ENCODE measurements around the gene PHF10. TPM values are rescaled to one million over a fixed set of nuclear protein-coding genes. Genes with fewer than 3 reads are reported as not detected.
"Not testable (repeated sequence)": the region's sequence is repeated elsewhere in the genome, so short reads cannot be mapped to it uniquely, and the experiment has no call there.

PHF10 gene
- total RNA-seq = 10 to 100 TPM; 46.5 to 56.5 (median 53.6) TPM
- total RNA-seq (2013) = 60.8 TPM

- Histone ChIP-seq H3K27ac (ENCODE audit: low read length) (peak within 1 kb of the TSS; percentile 67), H3K9me3 (ENCODE audit: control insufficient read depth, insufficient read depth, low read length) (no peaks in the 10 kb centered on the region), H3K4me1 (ENCODE audit: control insufficient read depth, insufficient read depth, low read length) (peaks cover 16% of the 10 kb centered on the region), H3K27me3 (ENCODE audit: control insufficient read depth, insufficient read depth, low read length) (no peaks in the 10 kb centered on the region), H3K36me3 (ENCODE audit: control insufficient read depth, insufficient read depth, low read length) (no peaks in the 10 kb centered on the region), H3K4me3 (ENCODE audit: low read length) (peak within 1 kb of the TSS; percentile 74)
- peak; percentile 60 to 75 (median 64) for ATAC-seq
- WGBS (ENCODE audit: insufficient coverage) = under 1% methylated on average over 74 of the region's 89 CpGs
- Mint-ChIP-seq H3K36me3 (no peaks in the 10 kb centered on the region), H3K9me3 (no peaks in the 10 kb centered on the region), H3K4me1 (peaks cover 12 to 16% of the 10 kb centered on the region in 2 donors), H3K4me3 (peak within 1 kb of the TSS; percentile 93), H3K27ac (peak within 1 kb of the TSS; percentile 86 to 93), H3K27me3 (ENCODE audit: low read depth in 2 of 2) (no peaks in the 10 kb centered on the region)
- no peak for TF ChIP-seq CTCF (IDR thresholded peaks at IDR 0.05)
- intact Hi-C loops (cut with micrococcal nuclease) = loop anchor here (2.0 kb wide), 1 partner anchor 26 kb away; the partner anchor contains the start of genes DYNLT2 and ERMARD
- peak; percentile 51 to 76 for DNase-seq
Observed at GRCh38 chr6:169724494-169725124, at the start of gene PHF10. Gene PHF10 (minus strand): TSS chr6:169724500. CDS start chr6:169723931, 569 bp downstream.

- intact Hi-C loops (cut with micrococcal nuclease) = no loop called here
- Histone ChIP-seq H3K27ac (ENCODE audit: low read length) (no peak overlapping the region), H3K4me1 (ENCODE audit: control insufficient read depth, insufficient read depth, low read length) (no peaks in the 10 kb centered on the region), H3K9me3 (ENCODE audit: control insufficient read depth, insufficient read depth, low read length) (no peaks in the 10 kb centered on the region), H3K27me3 (ENCODE audit: control insufficient read depth, insufficient read depth, low read length) (no peaks in the 10 kb centered on the region), H3K36me3 (ENCODE audit: control insufficient read depth, insufficient read depth, low read length) (peaks cover 45% of the 10 kb centered on the region), H3K4me3 (ENCODE audit: low read length) (no peak overlapping the region)
- 97% methylated on average over 13 of the region's 13 CpGs for WGBS (ENCODE audit: insufficient coverage)
- Mint-ChIP-seq H3K4me1 (no peaks in the 10 kb centered on the region), H3K4me3 (no peak overlapping the region), H3K27me3 (ENCODE audit: low read depth in 2 of 2) (no peaks in the 10 kb centered on the region), H3K27ac (no peak overlapping the region), H3K9me3 (no peaks in the 10 kb centered on the region), H3K36me3 (no peaks in the 10 kb centered on the region)
- ATAC-seq (no peak), DNase-seq (no peak)
- TF ChIP-seq CTCF (IDR thresholded peaks at IDR 0.05) = no peak
Observed at GRCh38 chr6:169766921-169767736, 42.8 kb upstream of the PHF10 start.

- no peaks in the 10 kb centered on the region for H3K9me3 Mint-ChIP-seq
- Histone ChIP-seq H3K36me3 (ENCODE audit: control insufficient read depth, insufficient read depth, low read length) (peaks cover 46% of the 10 kb centered on the region), H3K9me3 (ENCODE audit: control insufficient read depth, insufficient read depth, low read length) (no peaks in the 10 kb centered on the region), H3K27me3 (ENCODE audit: control insufficient read depth, insufficient read depth, low read length) (no peaks in the 10 kb centered on the region), H3K4me1 (ENCODE audit: control insufficient read depth, insufficient read depth, low read length) (no peaks in the 10 kb centered on the region), H3K27ac (ENCODE audit: low read length) (no peak overlapping the region), H3K4me3 (ENCODE audit: low read length) (no peak overlapping the region)
- no peak for TF ChIP-seq CTCF (IDR thresholded peaks at IDR 0.05)
- intact Hi-C loops (cut with micrococcal nuclease) = no loop called here
- no peak overlapping the region for H3K27ac Mint-ChIP-seq
- H3K4me3 Mint-ChIP-seq = no peak overlapping the region
- no peak for DNase-seq
- WGBS (ENCODE audit: insufficient coverage) = 94% methylated on average over 5 of the region's 5 CpGs
- no peaks in the 10 kb centered on the region for H3K27me3 Mint-ChIP-seq (ENCODE audit: low read depth in 2 of 2)
- no peak for ATAC-seq
- H3K36me3 Mint-ChIP-seq = no peaks in the 10 kb centered on the region
- H3K4me1 Mint-ChIP-seq = no peaks in the 10 kb centered on the region
Observed at GRCh38 chr6:169766232-169766631, 41.9 kb upstream of the PHF10 start.

GRCh38 chr6:169765789-169766188 is 41.5 kb upstream of the PHF10 start:
- H3K4me3 Mint-ChIP-seq; H3K36me3 Mint-ChIP-seq; H3K9me3 ChIP-seq (ENCODE audit: control insufficient read depth, insufficient read depth, low read length); H3K27ac Mint-ChIP-seq; H3K4me3 ChIP-seq (ENCODE audit: low read length); DNase-seq; intact Hi-C loops (cut with micrococcal nuclease); H3K4me1 Mint-ChIP-seq; H3K4me1 ChIP-seq (ENCODE audit: control insufficient read depth, insufficient read depth, low read length); H3K9me3 Mint-ChIP-seq; H3K27me3 ChIP-seq (ENCODE audit: control insufficient read depth, insufficient read depth, low read length); H3K27me3 Mint-ChIP-seq (ENCODE audit: low read depth in 2 of 2); H3K27ac ChIP-seq (ENCODE audit: low read length); ATAC-seq: not testable (repeated sequence)
- peaks cover 51% of the 10 kb centered on the region for H3K36me3 ChIP-seq (ENCODE audit: control insufficient read depth, insufficient read depth, low read length)
- 94% methylated on average over 10 of the region's 10 CpGs for WGBS (ENCODE audit: insufficient coverage)

Measured in natural killer cell (primary cell).